Stimulated activated naive B cell treated with anti-CD40 and anti-IgM and Interleukin-4, amounts not matched to agents 10 μg/mL and 1 μg/mL and 100 μg/mL, for 72 hours (primary cell): ENCODE data around the gene BDKRB2.

ENCODE experiments used
- ATAC-seq, 2 donors: fragments of 150-1000 bp; cut with Tn5 transposase; replicated peaks; 2 replicates each; pipeline ENCODE4 v1.10.0; 2021; ENCODE audit warnings: moderate library complexity in 1 of 2
- DNase-seq: peaks from one replicate; pipeline ENCODE4 v3.0.0; 2021
- H3K27ac Mint-ChIP-seq: one replicate; pipeline ENCODE4 v1.8.0; 2022; ENCODE audit warnings: mild to moderate bottlenecking, mixed read lengths
- H3K27me3 Mint-ChIP-seq, 2 donors: one replicate each; pipeline ENCODE4 v1.8.0; 2022; ENCODE audit warnings: mixed read lengths in 2 of 2
- H3K36me3 Mint-ChIP-seq, 2 donors: one replicate each; pipeline ENCODE4 v1.8.0; 2022; ENCODE audit warnings: mixed read lengths in 2 of 2, mild to moderate bottlenecking in 1 of 2
- H3K4me1 Mint-ChIP-seq, 2 donors: one replicate each; pipeline ENCODE4 v1.8.0; 2022; ENCODE audit warnings: mixed read lengths in 2 of 2, mild to moderate bottlenecking in 1 of 2
- H3K4me3 Mint-ChIP-seq, 2 donors: one replicate each; pipeline ENCODE4 v1.8.0; 2022; ENCODE audit warnings: mild to moderate bottlenecking in 2 of 2, mixed read lengths in 2 of 2, moderate library complexity in 1 of 2
- H3K9me3 Mint-ChIP-seq, 2 donors: one replicate each; pipeline ENCODE4 v1.8.0; 2022; ENCODE audit warnings: mixed read lengths in 2 of 2, mild to moderate bottlenecking in 1 of 2

BDKRB2 gene

DNA sequence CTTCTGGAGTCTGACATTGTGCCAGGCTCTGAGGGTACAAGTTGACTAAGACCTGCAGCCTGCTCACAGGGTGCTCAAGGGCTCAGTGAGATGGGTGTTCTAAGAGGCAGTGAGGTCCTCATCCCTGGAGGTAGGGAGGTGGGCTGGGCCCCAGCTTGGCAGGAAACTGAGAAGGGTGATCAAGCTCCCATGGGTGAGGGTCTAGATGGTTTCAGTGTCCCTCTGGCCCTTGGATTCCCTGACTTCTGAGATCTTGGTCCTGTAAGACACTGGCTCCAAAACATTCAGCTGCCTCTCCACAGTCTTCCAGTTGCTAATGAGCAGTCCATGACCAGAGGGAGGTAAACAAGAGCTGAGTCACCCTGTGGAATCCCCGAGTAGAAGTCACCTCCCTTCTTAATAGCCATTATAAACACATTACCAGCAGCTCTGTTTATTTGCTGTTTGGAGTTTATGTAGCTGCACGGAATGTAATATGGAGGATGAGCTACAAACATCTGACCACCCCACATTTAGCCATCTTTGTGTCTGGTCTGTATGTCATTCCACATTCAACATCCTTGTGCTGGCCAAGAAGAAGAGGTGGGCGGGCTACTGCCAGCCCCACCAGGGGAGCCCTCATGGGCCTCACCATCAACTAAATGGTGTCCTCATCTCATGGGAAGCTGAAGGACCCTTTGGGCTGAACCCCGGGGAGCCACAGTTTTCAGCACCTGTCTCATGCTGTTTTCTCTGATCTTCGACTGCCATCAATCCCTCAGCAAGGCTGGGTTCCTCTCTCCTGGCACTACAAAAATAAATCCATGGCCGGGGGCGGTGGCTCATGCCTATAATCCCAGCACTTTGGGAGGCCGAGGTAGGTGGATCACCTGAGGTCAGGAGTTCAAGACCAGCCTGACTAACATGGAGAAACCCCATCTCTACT is 37.2 kb upstream of the BDKRB2 start:
- Mint-ChIP-seq H3K27me3 (peaks cover 4 to 13% of the 10 kb centered on the region in 2 donors), H3K9me3 (no peaks in the 10 kb centered on the region), H3K36me3 (no peaks in the 10 kb centered on the region), H3K27ac (no peak overlapping the region), H3K4me3 (no peak overlapping the region), H3K4me1 (peaks cover 0 to under 1% of the 10 kb centered on the region in 2 donors)
- ATAC-seq (no peak), DNase-seq (no peak)

DNA sequence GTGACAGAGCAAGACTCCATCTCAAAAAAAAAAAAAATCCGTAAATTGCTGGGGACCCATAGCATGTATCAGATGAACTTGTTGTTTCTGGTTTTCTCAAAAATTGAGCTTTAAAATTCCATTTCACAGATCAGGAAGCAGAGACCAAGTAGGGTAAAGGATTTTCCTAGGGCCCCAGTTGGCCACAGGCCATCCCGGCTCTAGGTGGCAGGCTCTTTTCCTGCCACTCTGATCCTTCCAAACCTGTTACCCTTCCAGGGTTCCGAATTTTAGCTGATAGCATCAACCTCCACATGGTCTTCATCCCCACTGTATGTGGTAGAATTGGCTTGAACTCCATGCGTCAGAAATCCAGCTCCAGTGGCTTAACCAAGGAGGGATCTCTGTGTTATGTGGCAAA is 36.1 kb upstream of the BDKRB2 start:
- Mint-ChIP-seq H3K4me1 (no peaks in the 10 kb centered on the region), H3K9me3 (no peaks in the 10 kb centered on the region), H3K4me3 (no peak overlapping the region), H3K27ac (no peak overlapping the region), H3K36me3 (no peaks in the 10 kb centered on the region), H3K27me3 (peaks cover 10 to 15% of the 10 kb centered on the region in 2 donors)
- no peak for DNase-seq
- no peak for ATAC-seq

DNA sequence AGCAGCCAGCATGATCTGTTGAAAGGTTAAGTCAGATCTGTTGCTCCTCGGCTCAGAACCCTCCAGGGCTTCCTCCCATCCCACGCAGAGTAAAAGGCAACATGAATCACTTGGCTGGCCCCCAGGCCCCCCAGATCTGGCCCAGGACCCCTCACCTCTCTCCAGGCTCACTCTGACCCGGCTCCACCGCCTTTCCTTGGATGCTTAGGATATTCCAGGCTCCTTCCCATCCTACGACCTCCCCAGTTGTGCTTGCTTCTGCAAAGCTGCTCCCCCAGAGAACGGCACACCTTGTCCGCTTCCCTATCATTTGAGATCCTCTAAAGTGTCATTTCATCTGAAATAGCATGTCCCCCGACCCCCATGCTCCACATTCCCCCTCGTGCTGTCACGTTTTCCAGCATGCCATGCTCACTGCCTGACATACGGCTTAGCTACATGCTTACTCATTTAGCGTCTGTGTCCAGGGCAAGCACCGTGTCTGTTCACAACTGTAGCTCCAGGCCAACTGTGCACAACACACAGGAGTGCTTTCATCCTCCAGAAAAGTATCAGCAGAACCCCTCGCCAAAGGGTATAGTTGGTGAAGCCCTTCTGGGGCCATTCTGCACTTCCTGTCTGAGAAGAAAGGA is 33.6 kb upstream of the BDKRB2 start:
- H3K36me3 Mint-ChIP-seq, result no peaks in the 10 kb centered on the region
- ATAC-seq (no peak), DNase-seq (no peak)
- no peak overlapping the region for H3K4me3 Mint-ChIP-seq
- H3K9me3 Mint-ChIP-seq, result no peaks in the 10 kb centered on the region
- H3K4me1 Mint-ChIP-seq, result peaks cover 0 to 3% of the 10 kb centered on the region in 2 donors
- H3K27ac Mint-ChIP-seq, result no peak overlapping the region
- H3K27me3 Mint-ChIP-seq, result peaks cover 29 to 30% of the 10 kb centered on the region in 2 donors

DNA sequence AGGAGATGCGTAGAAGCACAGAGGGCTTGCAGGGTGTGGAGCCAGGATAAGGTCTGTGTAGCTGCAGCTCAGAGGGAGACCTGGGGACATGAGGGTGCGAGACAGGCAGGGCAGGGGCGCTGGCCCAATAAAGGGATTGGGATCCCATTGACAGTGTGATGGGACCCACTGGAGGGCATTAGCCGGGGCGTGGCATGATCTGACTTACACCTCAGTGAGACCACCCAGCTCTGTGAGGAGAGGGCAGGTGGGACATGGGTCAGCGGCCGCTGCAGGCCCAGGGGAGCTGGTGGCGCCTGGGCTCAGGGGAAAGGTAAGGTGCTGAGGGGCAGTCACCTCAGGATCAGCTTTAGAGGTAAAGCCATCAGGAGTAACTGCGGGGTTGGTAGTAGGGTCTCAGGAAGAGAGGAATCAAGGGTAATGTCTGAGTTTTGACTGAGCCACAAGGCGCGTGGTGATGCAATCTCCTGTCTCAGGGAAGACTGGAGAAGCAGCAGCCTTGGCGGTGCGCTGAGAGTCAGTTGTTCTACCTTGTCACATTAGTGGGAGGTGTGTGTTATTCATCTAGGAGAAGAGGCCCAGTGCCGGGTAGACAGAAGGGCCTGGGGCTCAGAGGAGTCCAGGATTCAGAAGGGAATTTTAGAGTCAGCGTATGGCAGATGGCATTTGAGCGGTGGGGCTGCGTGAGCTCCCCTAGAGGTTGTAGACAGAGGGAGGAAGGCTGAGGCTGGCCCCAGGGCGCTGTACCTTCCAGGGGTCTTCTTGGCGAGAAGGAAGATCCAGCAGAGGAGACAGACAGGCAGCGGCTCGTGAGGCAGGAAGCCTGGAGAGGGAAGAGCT is 30.8 kb upstream of the BDKRB2 start:
- DNase-seq (no peak), ATAC-seq (no peak)
- Mint-ChIP-seq H3K4me1 (peaks cover 0 to 6% of the 10 kb centered on the region in 2 donors), H3K27me3 (peaks cover 35 to 37% of the 10 kb centered on the region in 2 donors), H3K36me3 (no peaks in the 10 kb centered on the region), H3K9me3 (no peaks in the 10 kb centered on the region), H3K4me3 (no peak overlapping the region), H3K27ac (peak overlapping the region; percentile 39)

DNA sequence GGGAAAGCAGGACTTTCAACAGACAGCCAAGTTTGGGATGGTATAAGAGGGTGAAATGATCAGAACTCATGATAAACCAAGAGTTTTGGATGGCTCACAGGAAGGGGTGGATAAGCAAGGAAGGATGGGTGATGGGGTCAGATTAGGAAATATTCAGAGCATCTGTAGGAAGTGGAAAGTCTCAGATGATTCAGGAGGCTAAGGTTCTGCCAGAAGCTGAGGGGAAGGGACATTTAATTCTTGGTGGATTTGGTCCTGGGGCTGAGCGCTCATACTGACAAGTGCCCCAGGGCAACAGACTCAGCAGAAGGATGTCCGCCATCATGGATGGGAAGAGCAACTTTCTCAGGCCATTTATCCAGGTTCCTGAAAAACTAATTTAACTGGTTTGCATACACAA is 28.4 kb upstream of the BDKRB2 start:
- Mint-ChIP-seq H3K4me3 (no peak overlapping the region), H3K36me3 (no peaks in the 10 kb centered on the region), H3K27me3 (peaks cover 36 to 42% of the 10 kb centered on the region in 2 donors), H3K9me3 (peaks cover 3 to 4% of the 10 kb centered on the region in 2 donors), H3K4me1 (peaks cover 0 to 8% of the 10 kb centered on the region in 2 donors), H3K27ac (no peak overlapping the region)
- ATAC-seq (no peak), DNase-seq (no peak)

DNA sequence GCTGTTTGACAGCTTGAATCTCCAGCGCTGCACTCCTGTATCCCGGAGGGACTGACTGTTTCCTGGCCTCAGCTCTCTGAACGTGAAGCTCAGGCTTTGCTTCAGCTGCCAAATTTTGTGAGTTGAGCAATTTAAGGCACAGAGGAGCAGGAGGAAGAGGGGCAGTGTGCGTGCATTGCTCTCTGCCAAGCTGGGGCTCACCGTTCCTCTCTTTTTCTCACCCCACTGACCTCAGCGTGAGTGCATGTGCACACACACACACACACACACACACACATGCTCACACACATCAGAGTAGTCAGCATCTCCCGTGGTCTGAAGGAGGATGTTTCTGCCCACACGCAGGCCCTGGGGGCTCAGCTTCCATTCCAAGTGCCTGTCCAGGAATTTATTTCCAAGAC is 27.8 kb upstream of the BDKRB2 start:
- H3K36me3 Mint-ChIP-seq, result no peaks in the 10 kb centered on the region
- ATAC-seq (no peak), DNase-seq (no peak)
- no peak overlapping the region for H3K4me3 Mint-ChIP-seq
- peaks cover 36 to 42% of the 10 kb centered on the region in 2 donors for H3K27me3 Mint-ChIP-seq
- H3K4me1 Mint-ChIP-seq, result peaks cover 0 to 8% of the 10 kb centered on the region in 2 donors
- peaks cover 3 to 4% of the 10 kb centered on the region in 2 donors for H3K9me3 Mint-ChIP-seq
- H3K27ac Mint-ChIP-seq, result peak overlapping the region; percentile 38

DNA sequence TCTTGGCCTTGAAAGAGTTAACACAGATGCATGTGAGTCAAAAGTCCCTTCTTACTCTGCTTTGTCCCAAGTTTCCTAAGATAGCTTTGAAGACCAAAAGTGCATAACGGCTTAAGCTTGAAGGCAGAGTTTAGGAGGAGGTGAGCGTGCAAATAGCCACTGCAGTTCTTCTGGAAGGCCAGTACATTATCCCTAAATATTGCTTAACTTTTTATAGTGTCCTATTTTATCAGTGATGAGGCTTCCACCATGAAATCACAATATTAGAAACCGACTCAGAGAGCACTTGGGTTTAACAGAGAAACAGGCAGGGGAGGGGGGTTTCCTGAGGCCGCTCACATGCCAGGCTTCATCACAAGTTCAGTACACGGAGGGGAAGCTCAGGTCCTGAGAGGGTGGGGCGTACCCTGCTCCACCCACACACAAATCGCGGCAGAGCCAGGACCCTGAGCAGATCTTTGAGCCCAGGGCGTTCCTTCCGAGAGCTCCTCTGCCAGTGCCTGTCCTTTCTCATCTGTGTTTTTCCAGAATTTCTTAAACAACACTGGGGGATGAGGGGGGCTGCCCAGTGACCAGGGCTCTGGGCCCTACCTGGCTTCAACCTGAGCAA is 26.8 kb upstream of the BDKRB2 start:
- Mint-ChIP-seq H3K36me3 (no peaks in the 10 kb centered on the region), H3K4me3 (no peak overlapping the region), H3K27me3 (peaks cover 42 to 45% of the 10 kb centered on the region in 2 donors), H3K27ac (peak overlapping the region; percentile 4), H3K4me1 (peaks cover 0 to 10% of the 10 kb centered on the region in 2 donors), H3K9me3 (peaks cover 3 to 4% of the 10 kb centered on the region in 2 donors)
- peak; percentile 75 to 91 for ATAC-seq
- DNase-seq, result peak; percentile 18

DNA sequence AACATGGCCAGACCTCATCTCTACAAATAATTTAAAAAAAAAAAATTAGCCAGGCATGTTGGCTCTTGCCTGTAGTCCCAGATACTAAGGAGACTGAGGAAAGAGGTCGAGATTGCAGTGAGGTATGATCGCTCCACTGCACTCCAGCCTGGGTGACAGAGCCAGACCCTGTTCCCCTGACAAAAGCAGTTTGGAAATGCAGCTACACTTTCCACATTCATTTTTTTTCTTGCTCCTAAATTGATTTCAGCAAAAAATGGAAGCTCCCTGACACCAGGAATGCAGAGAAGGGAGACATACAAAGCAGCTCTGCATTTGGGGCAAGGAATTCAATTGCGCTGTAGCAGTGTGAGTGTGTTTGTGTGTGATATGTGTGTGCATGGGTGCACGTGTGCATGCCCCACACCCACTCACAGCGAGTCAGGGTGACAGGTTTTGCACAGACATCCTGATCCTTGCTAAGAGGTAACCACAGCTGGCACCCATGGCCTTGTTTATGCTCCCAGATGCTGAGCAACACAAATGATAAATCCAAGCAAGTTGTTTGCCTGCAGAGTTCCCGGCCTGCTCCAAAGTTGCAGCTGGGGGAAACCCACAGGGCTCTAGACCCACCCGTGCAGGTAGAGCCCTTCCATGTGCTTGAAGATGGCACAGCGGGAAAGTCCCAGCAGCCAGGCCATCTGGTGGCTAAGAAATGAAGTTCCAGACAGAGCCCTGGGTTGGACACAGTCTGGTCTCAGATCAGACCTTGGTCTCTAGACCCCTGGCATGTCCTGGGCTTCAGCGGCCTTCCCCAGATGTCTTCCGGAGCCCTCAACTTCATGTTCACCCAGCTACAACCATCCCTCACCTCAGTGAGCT is 25.9 kb upstream of the BDKRB2 start:
- H3K27ac Mint-ChIP-seq, result no peak overlapping the region
- peaks cover 0 to 10% of the 10 kb centered on the region in 2 donors for H3K4me1 Mint-ChIP-seq
- H3K27me3 Mint-ChIP-seq, result peaks cover 34 to 42% of the 10 kb centered on the region in 2 donors
- peaks cover 3 to 4% of the 10 kb centered on the region in 2 donors for H3K9me3 Mint-ChIP-seq
- DNase-seq (no peak), ATAC-seq (peak in 1 of 2 donors; percentile 63)
- no peak overlapping the region for H3K4me3 Mint-ChIP-seq
- no peaks in the 10 kb centered on the region for H3K36me3 Mint-ChIP-seq

DNA sequence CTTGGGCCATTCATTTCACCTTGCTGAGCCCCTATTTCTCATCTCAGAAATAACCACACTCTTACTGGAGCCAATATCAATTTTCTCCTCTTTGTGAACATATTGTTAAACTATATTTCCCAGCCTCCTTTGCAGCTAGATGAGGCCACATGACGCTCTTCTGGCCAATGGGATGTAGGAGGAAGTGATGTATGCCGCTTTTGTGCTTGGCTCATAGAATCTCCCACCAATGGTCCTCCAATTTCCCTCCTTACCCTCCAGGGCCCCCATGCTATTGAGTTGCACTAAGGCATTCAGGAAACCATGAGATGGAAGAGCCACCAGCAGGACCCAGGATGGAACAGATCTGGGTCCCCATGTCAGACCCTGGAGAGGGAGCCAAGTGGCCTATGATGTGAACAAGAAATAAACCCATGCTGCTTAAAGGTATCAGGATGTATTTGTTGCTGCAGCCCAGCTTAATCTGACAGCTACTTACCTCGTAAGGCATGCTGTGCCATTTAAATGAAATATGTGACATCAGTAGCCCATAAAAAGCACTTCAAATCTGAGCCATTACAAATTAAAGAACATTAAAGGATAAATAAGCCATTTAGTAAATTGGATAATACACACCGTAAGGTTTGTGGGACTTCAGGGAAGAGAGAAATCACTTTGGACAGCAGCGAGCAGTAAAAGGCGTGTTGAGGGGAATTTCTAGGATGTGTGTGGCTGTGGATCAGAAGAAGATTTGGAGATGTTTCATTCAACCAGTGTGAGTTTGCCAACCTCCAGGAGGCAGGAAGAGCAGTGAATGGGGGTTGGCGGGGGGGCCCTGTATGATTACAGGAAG is 24.4 kb upstream of the BDKRB2 start:
- Mint-ChIP-seq H3K27ac (no peak overlapping the region), H3K4me1 (peaks cover 0 to 8% of the 10 kb centered on the region in 2 donors), H3K4me3 (no peak overlapping the region), H3K36me3 (no peaks in the 10 kb centered on the region), H3K9me3 (peaks cover 3 to 4% of the 10 kb centered on the region in 2 donors), H3K27me3 (peaks cover 18 to 31% of the 10 kb centered on the region in 2 donors)
- no peak for ATAC-seq
- no peak for DNase-seq

DNA sequence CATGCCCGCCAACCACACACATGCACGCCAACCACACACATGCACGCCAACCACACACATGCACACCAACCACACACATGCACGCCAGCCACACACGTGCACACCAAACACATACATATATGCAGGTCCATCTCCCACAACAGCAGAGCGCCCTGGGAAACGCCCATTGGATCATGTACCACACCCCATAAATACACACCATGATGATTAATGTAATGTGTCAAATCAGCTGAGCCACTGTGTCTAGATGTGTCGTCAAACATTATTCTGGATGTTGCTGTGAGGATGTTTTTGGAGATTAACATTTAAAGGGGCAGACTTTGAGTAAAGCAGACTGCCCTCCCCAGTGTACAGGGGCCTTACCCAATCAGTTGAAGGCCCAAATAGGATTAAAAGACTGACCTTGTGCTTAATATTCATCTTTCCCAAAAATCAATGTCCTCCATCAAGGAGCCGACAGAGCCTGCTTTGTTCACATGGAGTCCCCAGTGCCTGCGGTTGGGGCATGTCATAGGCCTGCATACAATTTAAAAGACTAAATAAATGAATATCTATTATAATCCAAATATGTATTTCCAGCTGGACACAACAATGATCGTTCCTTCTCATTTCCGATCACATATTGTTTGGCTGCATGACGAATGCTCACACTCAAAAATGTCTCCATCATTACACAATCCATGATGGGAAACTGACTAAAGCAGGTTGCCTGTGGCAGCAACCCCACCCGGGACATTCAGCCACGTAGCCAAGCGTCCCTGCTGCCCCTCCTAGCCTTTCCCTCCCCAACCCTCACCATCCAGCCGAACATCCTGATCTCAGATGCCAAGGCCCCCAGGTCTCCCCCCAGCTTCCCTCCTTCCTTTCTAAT is 23.2 kb upstream of the BDKRB2 start:
- peaks cover 0 to 8% of the 10 kb centered on the region in 2 donors for H3K4me1 Mint-ChIP-seq
- H3K27me3 Mint-ChIP-seq, result peaks cover 10 to 25% of the 10 kb centered on the region in 2 donors
- ATAC-seq, result no peak
- H3K27ac Mint-ChIP-seq, result no peak overlapping the region
- no peak overlapping the region for H3K4me3 Mint-ChIP-seq
- H3K36me3 Mint-ChIP-seq, result no peaks in the 10 kb centered on the region
- peaks cover 3 to 4% of the 10 kb centered on the region in 2 donors for H3K9me3 Mint-ChIP-seq
- DNase-seq, result no peak

DNA sequence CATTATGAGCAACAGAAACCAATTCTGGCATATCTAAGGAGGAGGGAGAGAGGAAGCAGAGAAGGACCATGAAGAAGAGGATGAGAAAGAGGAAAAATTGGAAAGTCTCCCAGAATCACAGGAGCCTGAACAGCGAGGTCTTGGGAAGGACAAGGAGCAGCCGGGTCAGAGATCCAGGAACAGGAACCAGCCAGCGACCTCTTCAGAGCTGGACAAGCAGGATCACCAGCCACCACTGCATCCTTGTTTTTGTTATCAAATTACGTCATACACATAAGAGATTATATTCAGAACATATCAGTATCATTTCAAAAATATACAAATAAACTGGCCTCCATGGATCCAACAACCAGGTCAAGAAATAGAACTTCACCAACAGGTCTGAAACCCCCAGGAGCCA is 22.1 kb upstream of the BDKRB2 start:
- Mint-ChIP-seq H3K27me3 (peaks cover 5 to 30% of the 10 kb centered on the region in 2 donors), H3K4me1 (peaks cover 0 to 6% of the 10 kb centered on the region in 2 donors), H3K9me3 (peaks cover 3 to 4% of the 10 kb centered on the region in 2 donors), H3K4me3 (no peak overlapping the region), H3K36me3 (no peaks in the 10 kb centered on the region), H3K27ac (no peak overlapping the region)
- DNase-seq (no peak), ATAC-seq (no peak)

DNA sequence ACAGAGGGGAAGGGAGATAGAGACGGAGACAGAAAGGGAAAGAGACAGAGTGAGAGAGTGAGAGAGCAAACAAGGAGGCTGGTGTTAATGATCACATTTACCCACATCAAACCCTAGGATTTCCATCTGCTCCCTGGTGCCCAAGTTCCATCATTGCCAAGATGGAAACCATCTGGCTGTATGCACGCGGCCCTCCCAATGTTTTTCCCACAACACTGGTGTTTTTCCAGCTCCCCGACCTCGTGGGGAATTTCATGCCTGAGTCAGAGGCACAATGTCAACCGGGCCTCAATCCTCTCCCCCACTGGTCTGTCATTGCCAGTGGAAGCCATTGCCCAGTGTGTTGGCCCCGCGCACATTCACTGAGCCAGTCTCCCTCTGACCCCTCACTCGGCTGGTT is 19.9 kb upstream of the BDKRB2 start:
- peaks cover 12 to 43% of the 10 kb centered on the region in 2 donors for H3K27me3 Mint-ChIP-seq
- H3K9me3 Mint-ChIP-seq, result peaks cover 3 to 4% of the 10 kb centered on the region in 2 donors
- no peak overlapping the region for H3K4me3 Mint-ChIP-seq
- no peak overlapping the region for H3K27ac Mint-ChIP-seq
- peaks cover 12 to 13% of the 10 kb centered on the region in 2 donors for H3K4me1 Mint-ChIP-seq
- DNase-seq (no peak), ATAC-seq (no peak)
- no peaks in the 10 kb centered on the region for H3K36me3 Mint-ChIP-seq
